Raji (cell line): Measurements from ENCODE around the gene MAST4.

Experiments
- POLR2A ChIP-seq: IDR thresholded peaks from 2 replicates; pipeline ENCODE4 v1.6.1; 2011; ENCODE audit warnings: low read depth, low read length, control low read depth; ENCODE audit not compliant: insufficient read depth

Gene MAST4

GRCh38 chr5:66867618-66868322 is 271.6 kb downstream of the MAST4 start:
- no peak for TF ChIP-seq POLR2A

- no peak for TF ChIP-seq POLR2A
Measured at GRCh38 chr5:66869347-66869746, 273.2 kb downstream of the MAST4 start.

- no peak for TF ChIP-seq POLR2A
Measured at GRCh38 chr5:66870708-66871107, 274.5 kb downstream of the MAST4 start.

- no peak for TF ChIP-seq POLR2A
Measured at GRCh38 chr5:66871651-66872050, 275.5 kb downstream of the MAST4 start.

- TF ChIP-seq POLR2A: no peak
Measured at GRCh38 chr5:66872736-66873331, 276.6 kb downstream of the MAST4 start.

GRCh38 chr5:66874004-66874403 is 277.8 kb downstream of the MAST4 start:
- no peak for TF ChIP-seq POLR2A

GRCh38 chr5:66875315-66875714 is 279.1 kb downstream of the MAST4 start:
- TF ChIP-seq POLR2A: no peak

- no peak for TF ChIP-seq POLR2A
Measured at GRCh38 chr5:66876266-66876807, 280.1 kb downstream of the MAST4 start.

- no peak for TF ChIP-seq POLR2A
Measured at GRCh38 chr5:66877843-66878242, 281.6 kb downstream of the MAST4 start.

- TF ChIP-seq POLR2A: no peak
Measured at GRCh38 chr5:66880401-66880800, 284.2 kb downstream of the MAST4 start.

GRCh38 chr5:66881480-66882161 is 285.4 kb downstream of the MAST4 start:
- TF ChIP-seq POLR2A: no peak

GRCh38 chr5:66882606-66883227 is 286.5 kb downstream of the MAST4 start:
- TF ChIP-seq POLR2A: no peak

- no peak for TF ChIP-seq POLR2A
Measured at GRCh38 chr5:66884564-66885243, 288.5 kb downstream of the MAST4 start.

- no peak for TF ChIP-seq POLR2A
Measured at GRCh38 chr5:66886941-66887340, 290.7 kb downstream of the MAST4 start.

GRCh38 chr5:66888613-66889012 is 292.4 kb downstream of the MAST4 start:
- no peak for TF ChIP-seq POLR2A
